22Rv1 (cell line): ENCODE results near the gene HRG.
"Not testable (repeated sequence)": the region's sequence is repeated elsewhere in the genome, so short reads cannot be mapped to it uniquely, and the experiment has no call there.

Source experiments
- H3K27ac ChIP-seq: fragments of 450-650 bp; 2 replicates; pipeline ENCODE4 v1.5.1; 2017
- ZFX ChIP-seq: fragments of 450-650 bp; IDR thresholded peaks from 2 replicates; pipeline ENCODE4 v1.6.1; 2017; ENCODE audit warnings: antibody characterized with exemption, borderline replicate concordance
- TF ChIP-seq, protein P1 (sequence below): fragments of 450-650 bp; IDR thresholded peaks from 2 replicates; pipeline ENCODE4 v1.5.1; 2017; ENCODE audit warnings: mild to moderate bottlenecking

HRG gene

DNA sequence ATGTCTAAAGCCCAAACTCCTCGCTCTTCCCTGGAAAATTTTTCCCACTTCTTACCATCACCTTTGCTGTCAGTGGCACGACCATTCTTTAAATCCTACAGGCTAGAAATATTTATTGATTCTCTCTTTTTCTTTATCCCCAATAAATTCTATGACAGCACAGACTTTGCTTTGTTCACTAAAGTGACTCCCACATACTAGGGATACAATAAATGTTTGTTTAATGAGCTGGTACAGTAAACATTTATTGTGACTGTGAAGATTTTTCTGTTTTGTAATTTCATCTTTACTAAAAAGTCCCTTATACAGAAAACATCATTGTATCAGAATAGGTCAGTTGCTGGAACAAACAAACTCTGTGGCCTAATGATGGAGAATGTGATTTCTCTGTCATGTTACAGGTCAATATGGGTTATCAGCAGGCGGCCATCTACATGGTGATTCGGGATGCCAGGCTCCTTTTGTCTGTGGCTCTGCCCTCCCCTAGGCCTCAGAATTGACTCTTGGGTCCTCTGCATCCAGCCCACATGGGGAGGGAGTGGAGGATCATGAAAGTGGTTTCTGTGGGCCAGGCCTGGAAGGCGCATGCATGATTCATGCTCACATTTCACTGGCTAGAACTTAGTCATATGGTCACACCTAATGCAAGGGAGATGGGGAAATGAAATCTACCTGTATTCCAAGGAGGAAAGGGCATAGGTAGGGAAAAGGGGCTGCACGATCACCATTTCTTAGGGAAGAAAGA lies 28.6 kb downstream of the HRG start:
- TF ChIP-seq, protein P1, sequence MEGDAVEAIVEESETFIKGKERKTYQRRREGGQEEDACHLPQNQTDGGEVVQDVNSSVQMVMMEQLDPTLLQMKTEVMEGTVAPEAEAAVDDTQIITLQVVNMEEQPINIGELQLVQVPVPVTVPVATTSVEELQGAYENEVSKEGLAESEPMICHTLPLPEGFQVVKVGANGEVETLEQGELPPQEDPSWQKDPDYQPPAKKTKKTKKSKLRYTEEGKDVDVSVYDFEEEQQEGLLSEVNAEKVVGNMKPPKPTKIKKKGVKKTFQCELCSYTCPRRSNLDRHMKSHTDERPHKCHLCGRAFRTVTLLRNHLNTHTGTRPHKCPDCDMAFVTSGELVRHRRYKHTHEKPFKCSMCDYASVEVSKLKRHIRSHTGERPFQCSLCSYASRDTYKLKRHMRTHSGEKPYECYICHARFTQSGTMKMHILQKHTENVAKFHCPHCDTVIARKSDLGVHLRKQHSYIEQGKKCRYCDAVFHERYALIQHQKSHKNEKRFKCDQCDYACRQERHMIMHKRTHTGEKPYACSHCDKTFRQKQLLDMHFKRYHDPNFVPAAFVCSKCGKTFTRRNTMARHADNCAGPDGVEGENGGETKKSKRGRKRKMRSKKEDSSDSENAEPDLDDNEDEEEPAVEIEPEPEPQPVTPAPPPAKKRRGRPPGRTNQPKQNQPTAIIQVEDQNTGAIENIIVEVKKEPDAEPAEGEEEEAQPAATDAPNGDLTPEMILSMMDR: no peak
- no peak for TF ChIP-seq ZFX
- H3K27ac ChIP-seq: no peak overlapping the region

- TF ChIP-seq, protein P1: no peak
- no peak for TF ChIP-seq ZFX
- H3K27ac ChIP-seq: no peak overlapping the region
Measured at GRCh38 chr3:186696522-186696921, 30.7 kb downstream of the HRG start.

DNA sequence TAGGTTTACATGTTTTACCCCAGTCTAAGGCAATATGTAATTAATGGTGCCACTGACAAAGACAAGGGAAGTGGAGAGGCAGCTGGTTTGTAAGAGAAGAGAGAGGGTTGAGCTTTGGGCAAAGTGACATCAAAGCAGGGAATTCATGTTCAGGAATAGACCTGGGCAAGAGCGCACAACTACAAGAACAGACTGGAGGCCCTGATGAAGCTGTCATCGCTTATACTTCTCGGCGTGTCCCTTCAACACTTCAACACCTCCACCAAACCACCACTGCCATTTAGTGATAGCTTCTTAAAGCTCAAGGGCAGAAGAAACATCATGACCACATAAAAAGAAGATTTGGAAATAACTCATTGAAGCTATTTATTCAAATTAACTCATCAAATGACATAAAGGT lies 31.7 kb downstream of the HRG start:
- TF ChIP-seq ZFX: no peak
- TF ChIP-seq, protein P1: no peak
- H3K27ac ChIP-seq: no peak overlapping the region

DNA sequence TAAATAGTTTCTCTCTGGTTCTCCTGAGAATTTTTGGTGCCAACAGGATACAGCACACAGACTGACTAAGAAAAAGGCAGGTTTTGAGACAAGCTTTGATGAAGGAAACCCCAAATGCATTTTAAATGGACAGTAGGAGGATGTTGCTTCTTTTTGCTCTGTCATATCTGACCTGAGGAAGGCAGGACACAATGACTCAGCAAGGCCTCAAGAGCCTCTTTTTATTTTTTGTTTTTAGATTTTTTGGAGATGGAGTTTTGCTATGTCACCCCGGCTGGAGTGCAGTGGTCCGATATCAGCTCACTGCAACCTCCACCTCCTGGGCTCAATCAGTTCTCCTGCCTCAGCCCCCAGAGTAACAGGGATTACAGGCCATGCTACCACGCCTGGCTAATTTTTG lies 34.5 kb downstream of the HRG start:
- H3K27ac ChIP-seq: no peak overlapping the region
- TF ChIP-seq ZFX: no peak
- TF ChIP-seq, protein P1: no peak

DNA sequence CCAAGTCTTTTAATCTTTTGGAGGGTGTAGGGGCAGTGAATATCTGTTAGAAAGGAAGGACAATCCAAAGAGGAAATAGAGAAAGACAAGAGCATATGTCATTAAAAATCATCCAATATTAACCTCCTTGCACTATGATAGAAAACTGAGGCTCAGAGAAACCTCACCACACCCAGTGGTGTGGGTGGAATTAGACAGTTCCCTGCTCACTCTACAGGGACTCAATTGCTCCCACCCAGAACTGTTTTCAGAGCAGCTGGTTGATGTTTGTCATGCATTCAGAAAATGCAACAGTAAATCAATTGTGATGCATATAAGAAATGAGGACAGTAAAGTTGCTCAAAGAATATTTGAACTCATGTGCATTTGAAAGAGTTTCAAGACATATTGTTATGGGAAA lies 36.6 kb downstream of the HRG start:
- not testable (repeated sequence) for H3K27ac ChIP-seq

DNA sequence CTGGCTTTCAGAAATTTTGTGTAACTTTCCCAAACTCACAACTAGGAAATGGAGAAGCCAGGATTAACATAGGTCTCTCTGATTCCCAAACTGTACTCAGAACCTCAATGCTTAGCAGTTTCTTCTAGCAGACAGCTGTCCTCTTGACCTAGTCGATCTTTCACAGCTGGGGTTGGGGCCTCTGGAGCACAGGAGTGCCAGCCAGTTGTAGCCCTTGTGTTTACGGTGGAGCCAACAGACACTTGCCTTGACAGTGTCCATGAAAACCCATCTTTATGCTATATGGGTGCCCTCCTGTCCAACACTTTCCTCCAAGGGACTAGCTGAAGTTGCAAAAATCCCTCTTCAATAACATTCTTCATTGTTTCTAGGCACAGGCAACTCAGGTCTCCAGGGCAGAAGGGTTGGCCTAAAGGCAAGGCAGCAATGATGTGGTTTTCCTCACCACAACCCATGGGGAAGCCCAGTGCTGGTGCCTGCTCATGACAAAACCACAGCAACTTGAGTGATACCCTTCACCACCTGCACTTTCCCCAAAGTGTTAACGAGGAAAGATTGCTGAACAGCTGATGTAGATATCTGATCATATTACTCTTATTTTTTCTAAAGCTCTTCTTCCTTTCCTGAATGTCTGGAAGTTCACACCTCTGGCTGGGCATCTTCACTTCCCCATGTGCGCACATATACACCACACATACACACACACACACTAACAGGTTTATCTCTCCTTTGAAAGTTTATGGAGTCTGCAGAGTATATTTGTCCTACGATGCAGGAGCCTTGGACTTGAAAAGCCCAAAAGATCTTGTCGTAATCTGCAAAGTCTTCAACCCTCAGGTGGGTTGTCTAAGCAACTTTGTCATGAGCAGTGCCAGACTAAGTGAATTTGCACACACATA lies 40.3 kb downstream of the HRG start:
- no peak overlapping the region for H3K27ac ChIP-seq
- TF ChIP-seq, protein P1: no peak
- no peak for TF ChIP-seq ZFX

- H3K27ac ChIP-seq: no peak overlapping the region
- TF ChIP-seq, protein P1: no peak
- TF ChIP-seq ZFX: no peak
Measured at GRCh38 chr3:186708983-186709679, 43.3 kb downstream of the HRG start.

DNA sequence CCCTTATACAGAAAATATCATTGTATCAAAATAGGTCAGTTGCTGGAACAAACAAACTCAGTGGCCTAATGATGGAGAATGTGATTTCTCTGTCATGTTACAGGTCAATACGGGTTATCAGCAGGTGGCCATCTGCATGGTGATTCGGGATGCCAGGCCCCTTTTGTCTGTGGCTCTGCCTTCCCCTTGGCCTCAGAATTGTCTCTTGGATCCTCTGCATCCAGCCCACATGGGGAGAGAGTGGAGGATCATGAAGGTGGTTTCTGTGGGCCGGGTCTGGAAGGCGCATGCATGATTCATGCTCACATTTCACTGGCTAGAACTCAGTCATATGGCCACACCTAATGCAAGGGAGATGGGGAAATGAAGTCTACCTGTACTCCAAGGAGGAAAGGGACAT lies 44.9 kb downstream of the HRG start:
- H3K27ac ChIP-seq: not testable (repeated sequence)
